Stimulated activated CD8-positive, alpha-beta memory T cell treated with anti-CD3 and anti-CD28 coated beads, Interleukin-4, amount 100 ng/mL, for 24 hours (primary cell): ENCODE data around the gene CEP112.
"Not testable (repeated sequence)": the region's sequence is repeated elsewhere in the genome, so short reads cannot be mapped to it uniquely, and the experiment has no call there.

ENCODE experiments used
- DNase-seq: peaks from one replicate; pipeline ENCODE4 v3.0.0-alpha.2; 2020; ENCODE audit warnings: low read depth

CEP112 gene

GRCh38 chr17:65681763-65682162 is 510.2 kb downstream of the CEP112 start:
- DNase-seq, result not testable (repeated sequence)

GRCh38 chr17:65679165-65679845 is 512.6 kb downstream of the CEP112 start:
- no peak for DNase-seq

- no peak for DNase-seq
These were observed 513.4 kb downstream of the CEP112 start for GRCh38 chr17:65678546-65678945.

GRCh38 chr17:65677932-65678331 is 514.0 kb downstream of the CEP112 start:
- DNase-seq, result no peak

GRCh38 chr17:65674246-65675045 is 517.5 kb downstream of the CEP112 start:
- DNase-seq, result no peak

- no peak for DNase-seq
These were observed 521.1 kb downstream of the CEP112 start for GRCh38 chr17:65670667-65671371.

- DNase-seq, result no peak
These were observed 523.7 kb downstream of the CEP112 start for GRCh38 chr17:65668211-65668610.

- DNase-seq, result no peak
These were observed 524.3 kb downstream of the CEP112 start for GRCh38 chr17:65667656-65668055.

- no peak for DNase-seq
These were observed 525.0 kb downstream of the CEP112 start for GRCh38 chr17:65666876-65667321.

GRCh38 chr17:65665966-65666365 is 526.0 kb downstream of the CEP112 start:
- DNase-seq, result no peak

GRCh38 chr17:65664696-65665095 is 527.2 kb downstream of the CEP112 start:
- no peak for DNase-seq

GRCh38 chr17:65664266-65664665 is 527.7 kb downstream of the CEP112 start:
- no peak for DNase-seq

- DNase-seq, result no peak
These were observed 529.7 kb downstream of the CEP112 start for GRCh38 chr17:65662196-65662595.

- DNase-seq, result no peak
These were observed 531.0 kb downstream of the CEP112 start for GRCh38 chr17:65660947-65661346.

- DNase-seq, result no peak
These were observed 531.9 kb downstream of the CEP112 start for GRCh38 chr17:65660078-65660477.

- no peak for DNase-seq
These were observed 532.4 kb downstream of the CEP112 start for GRCh38 chr17:65659512-65659911.

GRCh38 chr17:65657251-65657828 is 534.6 kb downstream of the CEP112 start:
- DNase-seq, result no peak

- DNase-seq, result peak; percentile 3
These were observed 535.3 kb downstream of the CEP112 start for GRCh38 chr17:65656390-65657250.

GRCh38 chr17:65655706-65656105 is 536.2 kb downstream of the CEP112 start:
- DNase-seq, result no peak

GRCh38 chr17:65644545-65644944 is 547.4 kb downstream of the CEP112 start:
- no peak for DNase-seq

- DNase-seq, result no peak
These were observed 553.5 kb downstream of the CEP112 start for GRCh38 chr17:65638221-65638975.
